NAMALWA (cell line): Measurements from ENCODE around the gene RBBP5.

Experiments
- DNase-seq: peaks from one replicate; pipeline ENCODE4 v3.0.0-alpha.2; 2015; ENCODE audit warnings: low spot score

Gene RBBP5

GRCh38 chr1:205056956-205057568, 64.7 kb downstream of the RBBP5 start:
- DNase-seq, result no peak

- DNase-seq, result no peak
These were observed 65.6 kb downstream of the RBBP5 start for GRCh38 chr1:205056188-205056611.

GRCh38 chr1:205054013-205054412, 67.8 kb downstream of the RBBP5 start:
- no peak for DNase-seq

GRCh38 chr1:205053296-205053695, 68.5 kb downstream of the RBBP5 start:
- DNase-seq, result no peak

GRCh38 chr1:205052690-205053089, 69.1 kb downstream of the RBBP5 start:
- DNase-seq, result no peak

GRCh38 chr1:205049479-205049878, 72.3 kb downstream of the RBBP5 start:
- no peak for DNase-seq

GRCh38 chr1:205048382-205048781, 73.4 kb downstream of the RBBP5 start:
- DNase-seq, result no peak

GRCh38 chr1:205047764-205048231, 74.0 kb downstream of the RBBP5 start:
- DNase-seq, result no peak

- no peak for DNase-seq
These were observed 74.9 kb downstream of the RBBP5 start for GRCh38 chr1:205046870-205047269.

- no peak for DNase-seq
These were observed 76.6 kb downstream of the RBBP5 start for GRCh38 chr1:205045146-205045545.

- no peak for DNase-seq
These were observed 77.0 kb downstream of the RBBP5 start for GRCh38 chr1:205044741-205045140.

GRCh38 chr1:205043866-205044265, 77.9 kb downstream of the RBBP5 start:
- DNase-seq, result no peak

- DNase-seq, result no peak
These were observed 78.6 kb downstream of the RBBP5 start, which contains the start of gene CNTN2 for GRCh38 chr1:205042911-205043806. Gene CNTN2, plus strand, starts transcription at chr1:205043212. Its CDS starts 9,974 bp downstream, at chr1:205053186.

GRCh38 chr1:205041998-205042910, 79.5 kb downstream of the RBBP5 start:
- DNase-seq, result no peak

GRCh38 chr1:205041001-205041715, 80.6 kb downstream of the RBBP5 start:
- no peak for DNase-seq

GRCh38 chr1:205038132-205038786, 83.5 kb downstream of the RBBP5 start:
- no peak for DNase-seq

GRCh38 chr1:205037539-205037938, 84.2 kb downstream of the RBBP5 start:
- no peak for DNase-seq
